Neural progenitor cell (in vitro differentiated cells): ENCODE measurements around the gene OR51B6. TPM values are rescaled to one million over a fixed set of nuclear protein-coding genes. Genes with fewer than 3 reads are reported as not detected.

Source experiments
- DNase-seq: peaks from one replicate; pipeline ENCODE4 v3.0.0-alpha.2; 2016; ENCODE audit warnings: low spot score
- H2AFZ ChIP-seq: fragments of 200-600 bp; sonication (generic); replicated peaks from 2 replicates; pipeline ENCODE4 v1.6.1; 2016; ENCODE audit warnings: antibody characterized with exemption
- H3F3A ChIP-seq: fragments of 200-600 bp; sonication (generic); 2 replicates; pipeline ENCODE4 v1.6.1; 2016; ENCODE audit warnings: antibody characterized with exemption, low read depth
- H3K27ac ChIP-seq: fragments of 200-600 bp; sonication (generic); 2 replicates; pipeline ENCODE4 v1.5.1; 2016; ENCODE audit warnings: mild to moderate bottlenecking
- H3K27me3 ChIP-seq: fragments of 200-600 bp; sonication (generic); 2 replicates; pipeline ENCODE4 v1.6.1; 2016; ENCODE audit warnings: mild to moderate bottlenecking, moderate library complexity
- H3K36me3 ChIP-seq: fragments of 200-600 bp; sonication (generic); 2 replicates; pipeline ENCODE4 v1.5.1; 2016
- H3K4me1 ChIP-seq: fragments of 200-600 bp; sonication (generic); 2 replicates; pipeline ENCODE4 v1.6.1; 2016; ENCODE audit warnings: mixed run types
- H3K4me2 ChIP-seq: fragments of 200-600 bp; sonication (generic); 2 replicates; pipeline ENCODE4 v1.6.1; 2016
- H3K4me3 ChIP-seq: fragments of 200-600 bp; sonication (generic); 2 replicates; pipeline ENCODE4 v1.5.1; 2016
- H3K79me2 ChIP-seq: fragments of 200-600 bp; sonication (generic); 2 replicates; pipeline ENCODE4 v1.6.1; 2016; ENCODE audit warnings: low read depth
- H3K9ac ChIP-seq: fragments of 200-600 bp; sonication (generic); 2 replicates; pipeline ENCODE4 v1.6.1; 2016
- H3K9me3 ChIP-seq: fragments of 200-600 bp; sonication (generic); 2 replicates; pipeline ENCODE4 v1.5.1; 2016; ENCODE audit warnings: low read depth
- H4K20me1 ChIP-seq: fragments of 200-600 bp; sonication (generic); 2 replicates; pipeline ENCODE4 v1.6.1; 2016; ENCODE audit warnings: low read depth
- H3K27ac Mint-ChIP-seq: 3 replicates; pipeline ENCODE4 v1.8.0; 2021; ENCODE audit warnings: mixed read lengths
- H3K27me3 Mint-ChIP-seq: 2 replicates; pipeline ENCODE4 v1.8.0; 2022; ENCODE audit warnings: low read depth, mild to moderate bottlenecking, inconsistent platforms, moderate library complexity, mixed read lengths; ENCODE audit not compliant: insufficient read depth
- H3K36me3 Mint-ChIP-seq: 3 replicates; pipeline ENCODE4 v1.8.0; 2021; ENCODE audit warnings: mixed read lengths
- H3K4me1 Mint-ChIP-seq: 3 replicates; pipeline ENCODE4 v1.8.0; 2021; ENCODE audit warnings: mixed read lengths
- H3K4me3 Mint-ChIP-seq: 3 replicates; pipeline ENCODE4 v1.8.0; 2021; ENCODE audit warnings: mild to moderate bottlenecking, moderate library complexity, mixed read lengths
- H3K9me3 Mint-ChIP-seq: 3 replicates; pipeline ENCODE4 v1.8.0; 2020; ENCODE audit warnings: mixed read lengths
- CTCF ChIP-seq: fragments of 200-600 bp; sonication (generic); IDR thresholded peaks from 2 replicates; pipeline ENCODE4 v1.5.1; 2017; ENCODE audit warnings: antibody characterized with exemption, mild to moderate bottlenecking
- EZH2 ChIP-seq: fragments of 200-600 bp; sonication (generic); IDR thresholded peaks from 2 replicates; pipeline ENCODE4 v1.6.1; 2017; ENCODE audit warnings: antibody characterized with exemption, mild to moderate bottlenecking, moderate library complexity
- EZH2phosphoT487 ChIP-seq: fragments of 200-600 bp; sonication (generic); IDR thresholded peaks from 2 replicates; pipeline ENCODE4 v1.6.1; 2017; ENCODE audit warnings: antibody characterized with exemption
- total RNA-seq: library from RNA; depleted of rRNA; stranded (reverse); fragments of >200 nt; gene quantifications from 2 replicates; pipeline ENCODE4 v1.2.3, GENCODE V29; 2015; ENCODE audit warnings: low replicate concordance

The OR51B6 gene
- not detected in 2 replicates for total RNA-seq

- H3K79me2 ChIP-seq, result no peaks in the 10 kb centered on the region
- Mint-ChIP-seq H3K36me3 (no peaks in the 10 kb centered on the region), H3K27ac (no peak within 1 kb of the TSS), H3K27me3 (no peaks in the 10 kb centered on the region), H3K9me3 (no peaks in the 10 kb centered on the region), H3K4me3 (no peak within 1 kb of the TSS), H3K4me1 (peaks cover 3% of the 10 kb centered on the region)
- H2AFZ ChIP-seq, result no peak within 1 kb of the TSS
- H3K27me3 ChIP-seq, result no peaks in the 10 kb centered on the region
- no peaks in the 10 kb centered on the region for H3F3A ChIP-seq
- no peaks in the 10 kb centered on the region for H3K36me3 ChIP-seq
- H3K27ac ChIP-seq, result no peak within 1 kb of the TSS
- no peak for DNase-seq
- H3K4me3 ChIP-seq, result no peak within 1 kb of the TSS
- H3K9me3 ChIP-seq, result no peaks in the 10 kb centered on the region
- H3K9ac ChIP-seq, result no peak within 1 kb of the TSS
- H4K20me1 ChIP-seq, result no peaks in the 10 kb centered on the region
- TF ChIP-seq EZH2phosphoT487, result no peak
- TF ChIP-seq CTCF, result no peak
- TF ChIP-seq EZH2, result no peak
- no peaks in the 10 kb centered on the region for H3K4me1 ChIP-seq
- H3K4me2 ChIP-seq, result no peak within 1 kb of the TSS
These were observed at the start of gene OR51B6 for GRCh38 chr11:5351208-5351607. Gene OR51B6 (plus strand): TSS chr11:5351508. CDS start chr11:5351508, 0 bp downstream.

GRCh38 chr11:5301846-5302245, 49.5 kb upstream of the OR51B6 start, which contains the start of gene OR51B4:
Gene OR51B4 (minus strand): TSS chr11:5301946. CDS start chr11:5301946, 0 bp downstream.
- DNase-seq, result no peak
- H3K27ac ChIP-seq, result no peak within 1 kb of the TSS
- H3K4me2 ChIP-seq, result no peak within 1 kb of the TSS
- Mint-ChIP-seq H3K9me3 (no peaks in the 10 kb centered on the region), H3K4me1 (no peaks in the 10 kb centered on the region), H3K4me3 (no peak within 1 kb of the TSS), H3K36me3 (no peaks in the 10 kb centered on the region), H3K27me3 (no peaks in the 10 kb centered on the region), H3K27ac (no peak within 1 kb of the TSS)
- no peaks in the 10 kb centered on the region for H3K4me1 ChIP-seq
- H2AFZ ChIP-seq, result no peak within 1 kb of the TSS
- TF ChIP-seq EZH2phosphoT487, result no peak
- no peak for TF ChIP-seq CTCF
- TF ChIP-seq EZH2, result no peak
- H3F3A ChIP-seq, result no peaks in the 10 kb centered on the region
- H3K36me3 ChIP-seq, result no peaks in the 10 kb centered on the region
- H4K20me1 ChIP-seq, result no peaks in the 10 kb centered on the region
- no peak within 1 kb of the TSS for H3K4me3 ChIP-seq
- H3K9me3 ChIP-seq, result no peaks in the 10 kb centered on the region
- H3K79me2 ChIP-seq, result no peaks in the 10 kb centered on the region
- no peak within 1 kb of the TSS for H3K9ac ChIP-seq
- H3K27me3 ChIP-seq, result no peaks in the 10 kb centered on the region

- no peak overlapping the region for H3K4me3 Mint-ChIP-seq
- no peak overlapping the region for H3K4me2 ChIP-seq
- no peaks in the 10 kb centered on the region for H3K27me3 ChIP-seq
- no peak for DNase-seq
- no peaks in the 10 kb centered on the region for H3K9me3 Mint-ChIP-seq
- TF ChIP-seq EZH2phosphoT487 (no peak), EZH2 (no peak), CTCF (no peak)
- H2AFZ ChIP-seq, result no peak overlapping the region
- H3K36me3 ChIP-seq, result no peaks in the 10 kb centered on the region
- H3K4me3 ChIP-seq, result no peak overlapping the region
- H3K9me3 ChIP-seq, result no peaks in the 10 kb centered on the region
- no peaks in the 10 kb centered on the region for H4K20me1 ChIP-seq
- no peak overlapping the region for H3K27ac ChIP-seq
- no peak overlapping the region for H3K27ac Mint-ChIP-seq
- no peaks in the 10 kb centered on the region for H3K79me2 ChIP-seq
- no peaks in the 10 kb centered on the region for H3F3A ChIP-seq
- H3K4me1 Mint-ChIP-seq, result no peaks in the 10 kb centered on the region
- H3K27me3 Mint-ChIP-seq, result no peaks in the 10 kb centered on the region
- no peak overlapping the region for H3K9ac ChIP-seq
- H3K36me3 Mint-ChIP-seq, result no peaks in the 10 kb centered on the region
- no peaks in the 10 kb centered on the region for H3K4me1 ChIP-seq
These were observed 47.7 kb upstream of the OR51B6 start for GRCh38 chr11:5303626-5304025.
